GM18868 (cell line): Measurements from ENCODE around the gene TEX264.

Source experiments
- ATAC-seq: cut with Tn5 transposase; IDR thresholded peaks from one replicate; pipeline ENCODE4 v1.9.1; 2021; ENCODE audit warnings: mild to moderate bottlenecking, moderate library complexity; ENCODE audit not compliant: unreplicated experiment

TEX264 gene

GRCh38 chr3:51747840-51748239 is 76.8 kb downstream of the TEX264 start:
- no peak for ATAC-seq

GRCh38 chr3:51748327-51748726 is 77.3 kb downstream of the TEX264 start:
- ATAC-seq, result no peak

- no peak for ATAC-seq
Observed at GRCh38 chr3:51750878-51751277, 79.8 kb downstream of the TEX264 start.

GRCh38 chr3:51751287-51751686 is 80.2 kb downstream of the TEX264 start:
- peak; percentile 58 for ATAC-seq
